GM13977 (cell line): Measurements from ENCODE around the gene SNX17.
"Not testable (repeated sequence)": the region's sequence is repeated elsewhere in the genome, so short reads cannot be mapped to it uniquely, and the experiment has no call there.

Experiments used
- DNase-seq: peaks from one replicate; pipeline ENCODE4 v3.0.0; 2012; ENCODE audit warnings: low spot score
- in situ Hi-C: fragments of 300-500 bp; cut with MboI; formaldehyde crosslinking; loops from one replicate; pipeline ENCODE4 v1.12.0; 2022; ENCODE audit warnings: low sequenced_read_pairs, low pct_unique_long_range_greater_than_20kb, mixed read lengths, inconsistent platforms; ENCODE audit not compliant: unreplicated experiment
- TF ChIP-seq, protein P1 (sequence below): IDR thresholded peaks from 2 replicates; pipeline ENCODE4 v1.5.1; 2012; ENCODE audit warnings: mild to moderate bottlenecking, control low read depth; ENCODE audit not compliant: insufficient read depth; ENCODE audit errors: extremely low read depth, missing control alignments

The SNX17 gene

DNA sequence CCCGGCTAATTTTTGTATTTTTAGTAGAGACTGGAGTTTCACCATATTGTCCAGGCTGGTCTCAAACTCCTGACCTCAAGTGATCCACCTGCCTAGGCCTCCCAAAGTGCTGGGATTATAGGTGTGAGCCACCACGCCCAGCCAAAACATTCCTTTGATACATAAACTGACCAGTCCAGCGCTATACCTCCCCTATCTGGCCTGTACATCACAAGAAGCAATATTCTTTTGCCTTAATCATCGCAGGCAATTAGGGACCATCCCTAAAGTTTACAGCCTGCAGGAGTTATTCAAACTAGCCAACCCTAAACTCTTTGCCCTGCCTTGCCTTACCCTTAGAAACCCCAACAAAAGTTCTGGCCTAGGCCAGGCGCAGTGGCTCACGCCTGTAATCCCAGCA is 45.7 kb downstream of the SNX17 start:
- TF ChIP-seq, protein P1, sequence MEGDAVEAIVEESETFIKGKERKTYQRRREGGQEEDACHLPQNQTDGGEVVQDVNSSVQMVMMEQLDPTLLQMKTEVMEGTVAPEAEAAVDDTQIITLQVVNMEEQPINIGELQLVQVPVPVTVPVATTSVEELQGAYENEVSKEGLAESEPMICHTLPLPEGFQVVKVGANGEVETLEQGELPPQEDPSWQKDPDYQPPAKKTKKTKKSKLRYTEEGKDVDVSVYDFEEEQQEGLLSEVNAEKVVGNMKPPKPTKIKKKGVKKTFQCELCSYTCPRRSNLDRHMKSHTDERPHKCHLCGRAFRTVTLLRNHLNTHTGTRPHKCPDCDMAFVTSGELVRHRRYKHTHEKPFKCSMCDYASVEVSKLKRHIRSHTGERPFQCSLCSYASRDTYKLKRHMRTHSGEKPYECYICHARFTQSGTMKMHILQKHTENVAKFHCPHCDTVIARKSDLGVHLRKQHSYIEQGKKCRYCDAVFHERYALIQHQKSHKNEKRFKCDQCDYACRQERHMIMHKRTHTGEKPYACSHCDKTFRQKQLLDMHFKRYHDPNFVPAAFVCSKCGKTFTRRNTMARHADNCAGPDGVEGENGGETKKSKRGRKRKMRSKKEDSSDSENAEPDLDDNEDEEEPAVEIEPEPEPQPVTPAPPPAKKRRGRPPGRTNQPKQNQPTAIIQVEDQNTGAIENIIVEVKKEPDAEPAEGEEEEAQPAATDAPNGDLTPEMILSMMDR = no peak
- no peak for DNase-seq
- in situ Hi-C loops = no loop called here

DNA sequence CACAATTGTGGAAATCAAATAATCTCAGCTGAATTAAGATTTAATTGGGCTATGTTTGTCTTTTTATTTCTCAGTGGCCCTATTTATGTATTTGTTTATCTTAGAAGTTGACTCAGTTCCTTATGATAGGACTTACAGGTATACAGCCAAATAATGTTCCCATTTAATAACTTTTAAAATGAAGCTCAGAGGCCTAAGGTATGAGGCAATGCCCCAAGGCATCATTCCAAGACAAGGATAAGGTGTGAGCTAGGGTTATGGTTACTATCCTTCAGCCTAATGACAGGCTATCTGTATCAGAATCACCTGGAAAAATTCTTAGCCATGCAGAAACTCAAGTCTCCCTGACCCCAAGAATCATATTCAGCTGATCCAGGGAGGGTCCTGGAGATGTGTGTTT is 50.6 kb downstream of the SNX17 start:
- no peak for DNase-seq
- TF ChIP-seq, protein P1 = no peak
- in situ Hi-C loops = no loop called here

DNA sequence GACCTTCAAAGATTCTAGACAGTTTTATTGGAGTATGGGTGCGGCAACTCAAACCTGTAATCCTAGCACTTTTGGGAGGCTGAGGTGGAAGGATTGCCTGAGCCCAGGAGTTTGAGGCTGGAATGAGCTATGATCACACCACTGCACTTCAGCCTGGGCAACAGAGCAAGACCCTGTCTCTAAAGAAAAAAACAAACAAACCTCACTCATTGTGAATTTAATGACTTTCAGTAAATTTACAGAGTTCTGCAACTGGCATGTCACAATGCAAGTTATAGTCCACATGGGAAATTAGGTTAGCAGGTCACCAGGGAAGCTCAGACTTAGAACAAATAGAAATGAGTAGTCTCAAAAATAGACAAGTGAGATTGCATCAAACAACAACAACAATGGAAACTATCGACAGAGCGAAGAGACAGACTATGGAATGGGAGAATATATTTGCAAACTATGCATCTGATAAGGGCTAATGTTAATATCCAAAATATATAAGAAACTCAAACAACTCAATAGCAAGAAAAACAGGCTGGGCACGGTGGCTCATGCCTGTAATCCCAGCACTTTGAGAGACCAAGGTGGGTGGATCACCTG is 51.3 kb downstream of the SNX17 start:
- TF ChIP-seq, protein P1 = no peak
- no peak for DNase-seq
- in situ Hi-C loops = no loop called here

DNA sequence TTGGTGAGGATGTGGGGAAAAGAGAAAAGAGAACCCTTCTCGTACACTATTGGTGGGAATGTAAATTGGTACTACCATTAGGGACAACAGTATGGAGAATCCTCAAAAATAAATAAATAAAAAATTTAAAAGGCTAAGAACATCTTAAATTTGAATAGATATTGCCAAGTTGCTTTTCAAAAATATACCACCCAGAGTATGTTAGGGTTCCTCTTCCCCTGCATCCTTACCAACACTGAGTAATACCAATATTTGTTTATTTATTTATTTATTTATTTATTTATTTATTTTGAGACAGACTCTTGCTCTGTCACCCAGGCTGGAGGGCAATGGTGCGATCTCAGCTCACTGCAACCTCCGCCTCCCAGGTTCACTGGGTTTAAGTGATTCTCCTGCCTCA is 52.5 kb downstream of the SNX17 start:
- TF ChIP-seq, protein P1 = no peak
- DNase-seq = no peak
- in situ Hi-C loops = no loop called here

DNA sequence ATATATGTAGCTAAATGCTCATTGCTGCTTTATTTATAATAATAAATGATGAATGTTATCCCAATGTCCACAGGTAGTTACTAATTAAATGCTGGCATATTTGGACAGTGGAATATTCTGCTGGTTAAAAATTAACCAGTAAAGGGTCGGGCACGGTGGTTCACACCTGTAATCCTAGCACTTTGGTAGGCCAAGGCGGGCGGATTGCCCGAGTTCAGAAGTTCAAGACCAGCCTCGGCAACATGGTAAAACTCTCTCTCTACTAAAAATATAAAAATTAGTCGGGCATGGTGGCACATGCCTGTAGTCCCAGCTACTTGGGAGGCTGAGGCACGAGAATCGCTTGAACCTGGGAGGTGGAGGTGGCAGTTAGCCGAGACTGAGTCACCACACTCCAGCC is 54.6 kb downstream of the SNX17 start:
- DNase-seq, in situ Hi-C loops: not testable (repeated sequence)
